ENCODE results near the gene CORIN.
"Not testable (repeated sequence)": the region's sequence is repeated elsewhere in the genome, so short reads cannot be mapped to it uniquely, and the experiment has no call there.

DNA sequence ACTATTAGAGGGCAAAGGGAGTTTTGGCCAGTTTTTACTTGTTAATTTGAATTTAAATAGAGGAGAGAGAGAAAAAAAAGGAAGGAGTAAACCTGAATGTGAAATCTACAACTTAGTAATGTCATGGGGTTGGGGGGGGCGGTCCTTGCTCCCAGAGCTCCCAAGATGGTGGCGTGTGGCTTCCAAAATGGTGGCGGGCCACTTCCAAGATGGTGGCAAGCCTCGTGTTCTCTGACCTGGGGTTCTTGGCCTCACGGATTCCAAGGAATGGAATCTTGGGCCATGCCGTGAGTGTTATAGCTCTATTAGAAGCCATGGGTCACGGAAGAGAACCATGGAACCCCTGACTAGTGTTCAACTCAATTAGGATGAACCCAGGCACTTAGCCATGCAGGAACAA lies 287.5 kb downstream of the CORIN start:
- TF ChIP-seq, protein P1, sequence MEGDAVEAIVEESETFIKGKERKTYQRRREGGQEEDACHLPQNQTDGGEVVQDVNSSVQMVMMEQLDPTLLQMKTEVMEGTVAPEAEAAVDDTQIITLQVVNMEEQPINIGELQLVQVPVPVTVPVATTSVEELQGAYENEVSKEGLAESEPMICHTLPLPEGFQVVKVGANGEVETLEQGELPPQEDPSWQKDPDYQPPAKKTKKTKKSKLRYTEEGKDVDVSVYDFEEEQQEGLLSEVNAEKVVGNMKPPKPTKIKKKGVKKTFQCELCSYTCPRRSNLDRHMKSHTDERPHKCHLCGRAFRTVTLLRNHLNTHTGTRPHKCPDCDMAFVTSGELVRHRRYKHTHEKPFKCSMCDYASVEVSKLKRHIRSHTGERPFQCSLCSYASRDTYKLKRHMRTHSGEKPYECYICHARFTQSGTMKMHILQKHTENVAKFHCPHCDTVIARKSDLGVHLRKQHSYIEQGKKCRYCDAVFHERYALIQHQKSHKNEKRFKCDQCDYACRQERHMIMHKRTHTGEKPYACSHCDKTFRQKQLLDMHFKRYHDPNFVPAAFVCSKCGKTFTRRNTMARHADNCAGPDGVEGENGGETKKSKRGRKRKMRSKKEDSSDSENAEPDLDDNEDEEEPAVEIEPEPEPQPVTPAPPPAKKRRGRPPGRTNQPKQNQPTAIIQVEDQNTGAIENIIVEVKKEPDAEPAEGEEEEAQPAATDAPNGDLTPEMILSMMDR (optimal IDR thresholded peaks at IDR 0.05 in 1 of 3, IDR thresholded peaks at IDR 0.05 in 1 of 3, conservative IDR thresholded peaks at IDR 0.05 in 1 of 3; ENCODE audit: extremely low read depth in 1 of 3, insufficient read depth in 2 of 3, low read length in 3 of 3), result not testable (repeated sequence)
- TF ChIP-seq EZH2 (IDR thresholded peaks at IDR 0.05; ENCODE audit: low read length), result not testable (repeated sequence)

All from keratinocyte (primary cell).